ENCODE measurements around the gene SERPINB10.

DNA sequence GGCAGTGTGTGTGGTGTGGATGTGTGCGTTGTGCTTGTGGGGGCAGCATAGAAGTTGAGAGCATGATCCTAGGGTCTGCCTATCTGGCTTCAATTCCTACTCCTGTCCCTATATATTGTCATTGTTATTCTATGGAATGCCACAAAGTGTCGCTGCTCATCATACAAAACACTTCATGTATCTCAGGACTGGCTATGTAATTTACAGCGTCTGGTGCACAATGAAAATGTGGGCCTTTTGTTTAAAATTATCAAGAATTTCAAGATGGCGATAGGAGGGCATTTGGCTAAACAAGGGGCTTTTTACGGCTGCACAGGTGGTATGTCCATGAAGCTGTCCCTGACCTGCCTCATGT lies 16.8 kb upstream of the SERPINB10 start:
- TF ChIP-seq POLR2A (IDR thresholded peaks at IDR 0.05; ENCODE audit: low read length) = no peak
- TF ChIP-seq GATA1 (IDR thresholded peaks at IDR 0.05; ENCODE audit: low read depth, low read length) = no peak
